H9 (cell line): ENCODE measurements around the gene CAMTA1. TPM values are rescaled to one million over a fixed set of nuclear protein-coding genes. Genes with fewer than 3 reads are reported as not detected.

Experiments used
- DNase-seq: peaks from one replicate; pipeline ENCODE4 v3.0.0-alpha.2; 2017
- H2AFZ ChIP-seq: one replicate; pipeline ENCODE4 v1.6.1; 2013; ENCODE audit warnings: mild to moderate bottlenecking, low read length, control low read depth, moderate library complexity
- H2AK5ac ChIP-seq: 2 replicates; pipeline ENCODE4 v1.6.1; 2013; ENCODE audit warnings: low read length, control low read depth, mixed read lengths; ENCODE audit not compliant: insufficient read length
- H2BK120ac ChIP-seq: one replicate; pipeline ENCODE4 v1.6.1; 2013; ENCODE audit warnings: low read depth, mild to moderate bottlenecking, low read length, control low read depth, inconsistent platforms; ENCODE audit not compliant: poor library complexity, severe bottlenecking
- H2BK12ac ChIP-seq: 2 replicates; pipeline ENCODE4 v1.6.1; 2013; ENCODE audit warnings: low read length, control low read depth, mixed read lengths, low read depth; ENCODE audit not compliant: insufficient read length
- H2BK15ac ChIP-seq: 2 replicates; pipeline ENCODE4 v1.6.1; 2013; ENCODE audit warnings: low read depth, low read length, control low read depth
- H2BK20ac ChIP-seq: one replicate; pipeline ENCODE4 v1.6.1; 2013; ENCODE audit warnings: low read depth, mild to moderate bottlenecking, low read length, control low read depth, inconsistent platforms; ENCODE audit not compliant: poor library complexity, severe bottlenecking
- H2BK5ac ChIP-seq: 2 replicates; pipeline ENCODE4 v1.6.1; 2013; ENCODE audit warnings: low read length, control low read depth, mixed read lengths; ENCODE audit not compliant: insufficient read length
- H3K14ac ChIP-seq: 2 replicates; pipeline ENCODE4 v1.6.1; 2013; ENCODE audit warnings: low read length, control low read depth; ENCODE audit not compliant: insufficient read depth
- H3K18ac ChIP-seq: 2 replicates; pipeline ENCODE4 v1.6.1; 2013; ENCODE audit warnings: low read depth, mild to moderate bottlenecking, mixed read lengths, low read length, control low read depth; ENCODE audit not compliant: insufficient read length
- H3K23ac ChIP-seq: 2 replicates; pipeline ENCODE4 v1.6.1; 2013; ENCODE audit warnings: low read length, control low read depth, mixed read lengths, low read depth; ENCODE audit not compliant: insufficient read length
- H3K23me2 ChIP-seq: 2 replicates; pipeline ENCODE4 v1.6.1; 2013; ENCODE audit warnings: low read depth, mild to moderate bottlenecking, mixed read lengths, low read length, control low read depth; ENCODE audit not compliant: insufficient read length, poor library complexity, severe bottlenecking
- H3K27ac ChIP-seq: 2 replicates; pipeline ENCODE4 v1.5.1; 2013; ENCODE audit warnings: low read length, control low read depth, mixed read lengths, low read depth; ENCODE audit not compliant: insufficient read length
- H3K27me3 ChIP-seq: 2 replicates; pipeline ENCODE4 v1.6.1; 2013; ENCODE audit warnings: low read length, control low read depth, inconsistent platforms; ENCODE audit not compliant: insufficient read depth
- H3K4ac ChIP-seq: 2 replicates; pipeline ENCODE4 v1.6.1; 2013; ENCODE audit warnings: low read depth, mild to moderate bottlenecking, control low read depth, inconsistent platforms, low read length, moderate library complexity
- H3K4me1 ChIP-seq: 2 replicates; pipeline ENCODE4 v1.6.1; 2013; ENCODE audit warnings: low read length, control low read depth, inconsistent platforms; ENCODE audit not compliant: insufficient read depth
- H3K4me2 ChIP-seq: 2 replicates; pipeline ENCODE4 v1.6.1; 2013; ENCODE audit warnings: low read length, control low read depth, mixed read lengths; ENCODE audit not compliant: insufficient read length, insufficient read depth
- H3K56ac ChIP-seq: 2 replicates; pipeline ENCODE4 v1.6.1; 2013; ENCODE audit warnings: low read depth, mild to moderate bottlenecking, mixed read lengths, low read length, control low read depth; ENCODE audit not compliant: insufficient read length
- H3K79me1 ChIP-seq: 2 replicates; pipeline ENCODE4 v1.6.1; 2013; ENCODE audit warnings: low read depth, mild to moderate bottlenecking, moderate library complexity, low read length, control low read depth, inconsistent platforms; ENCODE audit not compliant: insufficient read depth, poor library complexity, severe bottlenecking
- H3K79me2 ChIP-seq: 2 replicates; pipeline ENCODE4 v1.6.1; 2013; ENCODE audit warnings: low read length, control low read depth, inconsistent platforms; ENCODE audit not compliant: insufficient read depth
- H3K9ac ChIP-seq: 2 replicates; pipeline ENCODE4 v1.6.1; 2013; ENCODE audit warnings: low read length, control low read depth, mixed read lengths; ENCODE audit not compliant: insufficient read length; ENCODE audit errors: extremely low read depth
- H3K9me3 ChIP-seq: one replicate; pipeline ENCODE4 v1.6.1; 2013; ENCODE audit warnings: low read depth, low read length, inconsistent platforms; ENCODE audit not compliant: control insufficient read depth
- H3T11ph ChIP-seq: one replicate; pipeline ENCODE4 v1.6.1; 2013; ENCODE audit warnings: mild to moderate bottlenecking, low read length, control low read depth, inconsistent platforms
- H4K20me1 ChIP-seq: one replicate; pipeline ENCODE4 v1.6.1; 2013; ENCODE audit not compliant: control insufficient read depth, insufficient read length, insufficient read depth
- H4K5ac ChIP-seq: 2 replicates; pipeline ENCODE4 v1.6.1; 2013; ENCODE audit warnings: low read depth, mild to moderate bottlenecking, mixed read lengths, low read length, control low read depth; ENCODE audit not compliant: insufficient read length
- H4K8ac ChIP-seq: replicated peaks from 2 replicates; pipeline ENCODE4 v1.6.1; 2013; ENCODE audit warnings: low read length, control low read depth, mixed read lengths, low read depth; ENCODE audit not compliant: insufficient read length
- H4K91ac ChIP-seq: 2 replicates; pipeline ENCODE4 v1.6.1; 2013; ENCODE audit warnings: low read depth, mild to moderate bottlenecking, moderate library complexity, mixed read lengths, low read length, control low read depth; ENCODE audit not compliant: insufficient read length
- H3K27ac Mint-ChIP-seq, 3 experiments: 2 replicates in 2 of 3; 3 replicates in 1 of 3; pipeline ENCODE4 v1.8.0; 2020 to 2021; ENCODE audit warnings: mixed read lengths in 3 of 3, mild to moderate bottlenecking in 1 of 3, moderate library complexity in 1 of 3
- H3K27me3 Mint-ChIP-seq: 2 replicates; pipeline ENCODE4 v1.8.0; 2021; ENCODE audit warnings: low read depth, mild to moderate bottlenecking, moderate library complexity, mixed read lengths
- H3K36me3 Mint-ChIP-seq, 3 experiments: 2 replicates in 2 of 3; 3 replicates in 1 of 3; pipeline ENCODE4 v1.8.0; 2020 to 2021; ENCODE audit warnings: low read depth in 3 of 3, mixed read lengths in 3 of 3; ENCODE audit not compliant: insufficient read depth in 1 of 3
- H3K4me1 Mint-ChIP-seq, 2 experiments: 2 replicates each; pipeline ENCODE4 v1.8.0; 2020; ENCODE audit warnings: mixed read lengths in 2 of 2
- H3K4me3 Mint-ChIP-seq, 2 experiments: 2 replicates in 1 of 2; 3 replicates in 1 of 2; pipeline ENCODE4 v1.8.0; 2020 to 2021; ENCODE audit warnings: mild to moderate bottlenecking in 2 of 2, mixed read lengths in 2 of 2, moderate library complexity in 1 of 2
- H3K9me3 Mint-ChIP-seq, 2 experiments: 2 replicates in 1 of 2; 3 replicates in 1 of 2; pipeline ENCODE4 v1.8.0; 2020; ENCODE audit warnings: mild to moderate bottlenecking in 2 of 2, mixed read lengths in 2 of 2, moderate library complexity in 1 of 2
- WGBS: extraction: QIAGEN DNeasy Blood & Tissue Kit; methylation state at CpG from one replicate; pipeline ENCODE4 v1.1.7; 2013; ENCODE audit warnings: missing lambda C conversion rate, low lambda C conversion rate, mixed read lengths; ENCODE audit not compliant: insufficient read length; ENCODE audit errors: extremely low coverage; 5-methylcytosine and 5-hydroxymethylcytosine counted together
- total RNA-seq: library from RNA; stranded (reverse); gene quantifications from 2 replicates; pipeline ENCODE4 v1.2.1, GENCODE V29; 2021
- TF ChIP-seq, protein P1 (sequence below): fragments of 200-600 bp; sonication (generic); conservative IDR thresholded peaks from 3 replicates; pipeline ENCODE4 v1.8.0; 2021; ENCODE audit warnings: antibody characterized with exemption, mild to moderate bottlenecking

CAMTA1 gene
- total RNA-seq, 1 experiment from 2014 or later: 115 TPM

DNA sequence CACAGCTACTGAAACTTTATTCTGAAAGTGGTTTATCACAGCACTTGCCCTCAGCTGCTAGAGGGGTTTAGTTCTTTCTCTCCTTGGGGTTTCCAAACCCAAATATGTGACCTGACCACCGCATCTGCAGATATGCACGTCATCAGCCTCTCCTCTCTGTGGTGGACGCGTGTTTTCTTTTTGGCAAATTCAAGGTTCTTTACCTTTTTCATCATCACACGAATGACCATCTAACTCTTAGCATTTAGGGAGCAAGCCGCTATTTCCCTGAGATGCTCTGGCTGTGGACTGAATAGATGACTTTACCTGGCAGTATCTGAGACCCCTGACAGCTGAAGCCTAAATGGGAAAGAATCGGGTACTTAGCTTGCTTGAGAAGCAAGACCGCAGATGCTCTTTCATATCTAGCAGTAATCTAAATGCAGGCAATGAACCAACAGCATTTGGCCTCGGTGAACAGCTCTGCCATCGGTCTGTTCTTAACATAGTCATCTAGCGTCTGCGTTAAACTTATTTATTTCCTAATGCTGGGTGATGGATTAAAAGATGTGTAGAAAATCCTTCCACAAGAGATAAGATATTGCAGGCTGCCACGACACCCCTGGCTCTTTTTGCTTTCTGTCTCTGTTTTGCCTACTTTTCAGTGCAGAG, 463.4 kb downstream of the CAMTA1 start:
- no peaks in the 10 kb centered on the region for H3K27me3 ChIP-seq
- peaks cover 14 to 17% of the 10 kb centered on the region in 2 experiments for H3K4me1 Mint-ChIP-seq
- H3K4me2 ChIP-seq: no peak overlapping the region
- H2AK5ac ChIP-seq: no peak overlapping the region
- peaks cover 1 to 2% of the 10 kb centered on the region in 2 experiments; a peak in 3 of 5 replicates for H3K9me3 Mint-ChIP-seq
- H3K9me3 ChIP-seq: no peaks in the 10 kb centered on the region
- 0 out of 2 replicates have a peak, but pooled peaks cover 2% of the 10 kb centered on the region for H3K4me1 ChIP-seq
- H2BK120ac ChIP-seq: no peak overlapping the region
- H3K79me2 ChIP-seq: no peaks in the 10 kb centered on the region
- H3K18ac ChIP-seq: no peak overlapping the region
- no peak overlapping the region for H3K4me3 Mint-ChIP-seq
- H2BK15ac ChIP-seq: no peak overlapping the region
- H4K20me1 ChIP-seq: no peaks in the 10 kb centered on the region
- no peaks in the 10 kb centered on the region for H3K79me1 ChIP-seq
- H2BK20ac ChIP-seq: no peak overlapping the region
- DNase-seq: no peak
- no peak overlapping the region for H2BK5ac ChIP-seq
- H3K36me3 Mint-ChIP-seq: 0 out of 7 replicates have a peak, but pooled peaks cover 0 to under 1% (median 0%) of the 10 kb centered on the region in 3 experiments
- no peak overlapping the region for H4K91ac ChIP-seq
- no CpG with 5 or more reads among the region's 13 CpGs for WGBS
- no peak overlapping the region for H4K5ac ChIP-seq
- no peak overlapping the region for H3K14ac ChIP-seq
- H2AFZ ChIP-seq: no peak overlapping the region
- H3K27me3 Mint-ChIP-seq: no peaks in the 10 kb centered on the region; the same call in 1 of the 2 replicates
- H3K23me2 ChIP-seq: no peaks in the 10 kb centered on the region
- peak overlapping the region in 1 of 3 experiments; percentile 13; a peak in 1 of 7 replicates for H3K27ac Mint-ChIP-seq
- no peak overlapping the region for H4K8ac ChIP-seq
- no peak overlapping the region for H3K4ac ChIP-seq
- no peak overlapping the region for H2BK12ac ChIP-seq
- H3K27ac ChIP-seq: no peak overlapping the region
- no peak overlapping the region for H3K9ac ChIP-seq
- H3T11ph ChIP-seq: no peak overlapping the region
- no peak overlapping the region for H3K56ac ChIP-seq
- TF ChIP-seq, protein P1, sequence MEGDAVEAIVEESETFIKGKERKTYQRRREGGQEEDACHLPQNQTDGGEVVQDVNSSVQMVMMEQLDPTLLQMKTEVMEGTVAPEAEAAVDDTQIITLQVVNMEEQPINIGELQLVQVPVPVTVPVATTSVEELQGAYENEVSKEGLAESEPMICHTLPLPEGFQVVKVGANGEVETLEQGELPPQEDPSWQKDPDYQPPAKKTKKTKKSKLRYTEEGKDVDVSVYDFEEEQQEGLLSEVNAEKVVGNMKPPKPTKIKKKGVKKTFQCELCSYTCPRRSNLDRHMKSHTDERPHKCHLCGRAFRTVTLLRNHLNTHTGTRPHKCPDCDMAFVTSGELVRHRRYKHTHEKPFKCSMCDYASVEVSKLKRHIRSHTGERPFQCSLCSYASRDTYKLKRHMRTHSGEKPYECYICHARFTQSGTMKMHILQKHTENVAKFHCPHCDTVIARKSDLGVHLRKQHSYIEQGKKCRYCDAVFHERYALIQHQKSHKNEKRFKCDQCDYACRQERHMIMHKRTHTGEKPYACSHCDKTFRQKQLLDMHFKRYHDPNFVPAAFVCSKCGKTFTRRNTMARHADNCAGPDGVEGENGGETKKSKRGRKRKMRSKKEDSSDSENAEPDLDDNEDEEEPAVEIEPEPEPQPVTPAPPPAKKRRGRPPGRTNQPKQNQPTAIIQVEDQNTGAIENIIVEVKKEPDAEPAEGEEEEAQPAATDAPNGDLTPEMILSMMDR: no peak
- H3K23ac ChIP-seq: no peak overlapping the region
